ENCODE results near the gene EHD3.

DNA sequence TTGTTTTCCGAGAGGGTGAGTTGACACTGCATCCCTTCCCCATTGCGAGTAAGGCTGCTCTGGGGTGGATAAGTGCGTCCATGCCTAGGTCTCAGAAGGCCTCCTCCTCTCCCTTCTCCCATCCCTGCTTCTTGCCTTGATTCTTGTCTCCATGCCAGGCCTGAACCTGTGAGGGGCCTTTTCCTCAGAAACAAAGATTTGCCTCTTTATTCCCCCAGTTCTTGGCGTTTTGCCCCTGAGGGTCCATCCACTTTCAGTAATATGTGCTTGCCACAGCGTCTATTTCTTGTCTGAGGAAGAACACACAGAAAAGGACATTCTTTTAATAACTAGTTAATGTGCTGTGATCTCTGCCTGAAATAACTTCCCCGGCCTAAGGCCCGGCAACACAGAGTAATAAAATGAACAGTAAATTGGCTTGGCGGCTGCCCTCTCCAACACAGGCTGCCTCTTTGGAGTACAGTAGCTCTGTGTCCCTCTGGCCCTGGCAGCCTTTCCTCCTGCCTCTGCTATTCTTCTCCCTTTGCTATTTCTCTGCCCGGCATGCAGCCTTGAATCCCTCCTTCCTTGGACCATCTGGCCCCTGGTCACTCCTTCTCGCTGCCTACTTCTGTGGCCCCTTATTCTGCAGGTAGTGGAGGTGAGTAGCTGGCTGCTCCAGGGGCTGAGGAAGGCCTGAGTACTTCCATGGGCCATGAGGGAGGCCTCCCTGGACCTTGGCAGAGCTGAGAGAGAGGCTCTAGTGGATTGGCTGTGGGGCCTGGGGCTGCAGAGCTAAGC lies 4.4 kb downstream of the EHD3 start:
- TF ChIP-seq, protein P1, sequence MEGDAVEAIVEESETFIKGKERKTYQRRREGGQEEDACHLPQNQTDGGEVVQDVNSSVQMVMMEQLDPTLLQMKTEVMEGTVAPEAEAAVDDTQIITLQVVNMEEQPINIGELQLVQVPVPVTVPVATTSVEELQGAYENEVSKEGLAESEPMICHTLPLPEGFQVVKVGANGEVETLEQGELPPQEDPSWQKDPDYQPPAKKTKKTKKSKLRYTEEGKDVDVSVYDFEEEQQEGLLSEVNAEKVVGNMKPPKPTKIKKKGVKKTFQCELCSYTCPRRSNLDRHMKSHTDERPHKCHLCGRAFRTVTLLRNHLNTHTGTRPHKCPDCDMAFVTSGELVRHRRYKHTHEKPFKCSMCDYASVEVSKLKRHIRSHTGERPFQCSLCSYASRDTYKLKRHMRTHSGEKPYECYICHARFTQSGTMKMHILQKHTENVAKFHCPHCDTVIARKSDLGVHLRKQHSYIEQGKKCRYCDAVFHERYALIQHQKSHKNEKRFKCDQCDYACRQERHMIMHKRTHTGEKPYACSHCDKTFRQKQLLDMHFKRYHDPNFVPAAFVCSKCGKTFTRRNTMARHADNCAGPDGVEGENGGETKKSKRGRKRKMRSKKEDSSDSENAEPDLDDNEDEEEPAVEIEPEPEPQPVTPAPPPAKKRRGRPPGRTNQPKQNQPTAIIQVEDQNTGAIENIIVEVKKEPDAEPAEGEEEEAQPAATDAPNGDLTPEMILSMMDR (IDR thresholded peaks at IDR 0.05; ENCODE audit: insufficient read depth, low read length, poor library complexity, severe bottlenecking), result no peak
- TF ChIP-seq EZH2phosphoT487 (conservative IDR thresholded peaks at IDR 0.05; ENCODE audit: low read length), result no peak

All from SU-DHL-6 (cell line).